Hepatocyte (in vitro differentiated cells): ENCODE results near the gene CD99L2.

Source experiments
- EZH2 ChIP-seq: fragments of 200-600 bp; sonication (generic); IDR thresholded peaks from 2 replicates; pipeline ENCODE4 v1.6.1; 2016; ENCODE audit warnings: antibody characterized with exemption, mild to moderate bottlenecking, borderline replicate concordance
- TF ChIP-seq, protein P1 (sequence below): fragments of 200-600 bp; sonication (generic); IDR thresholded peaks from 2 replicates; pipeline ENCODE4 v1.5.1; 2016; ENCODE audit warnings: antibody characterized with exemption, mild to moderate bottlenecking; ENCODE audit not compliant: poor library complexity

DNA sequence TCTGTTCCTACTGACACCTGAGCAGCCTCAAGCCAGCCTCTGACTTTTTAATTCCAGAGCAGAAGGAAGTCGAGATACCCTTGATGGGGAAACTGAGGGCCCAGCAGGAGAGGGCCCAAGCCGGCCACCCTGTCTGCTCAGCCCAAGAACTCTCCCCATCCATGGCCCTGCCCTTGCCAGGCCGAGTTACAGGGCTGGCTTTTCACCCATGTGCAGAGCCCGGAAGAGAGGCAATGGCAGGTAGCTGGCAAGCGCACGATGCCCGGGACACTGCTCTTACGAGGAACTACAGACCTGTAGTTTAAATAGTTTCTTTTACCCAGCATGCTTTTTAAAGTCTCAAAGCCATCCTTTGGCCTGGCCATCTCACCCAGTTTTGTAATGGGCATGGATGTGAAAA, 125.4 kb downstream of the CD99L2 start:
- TF ChIP-seq EZH2, result no peak
- TF ChIP-seq, protein P1, sequence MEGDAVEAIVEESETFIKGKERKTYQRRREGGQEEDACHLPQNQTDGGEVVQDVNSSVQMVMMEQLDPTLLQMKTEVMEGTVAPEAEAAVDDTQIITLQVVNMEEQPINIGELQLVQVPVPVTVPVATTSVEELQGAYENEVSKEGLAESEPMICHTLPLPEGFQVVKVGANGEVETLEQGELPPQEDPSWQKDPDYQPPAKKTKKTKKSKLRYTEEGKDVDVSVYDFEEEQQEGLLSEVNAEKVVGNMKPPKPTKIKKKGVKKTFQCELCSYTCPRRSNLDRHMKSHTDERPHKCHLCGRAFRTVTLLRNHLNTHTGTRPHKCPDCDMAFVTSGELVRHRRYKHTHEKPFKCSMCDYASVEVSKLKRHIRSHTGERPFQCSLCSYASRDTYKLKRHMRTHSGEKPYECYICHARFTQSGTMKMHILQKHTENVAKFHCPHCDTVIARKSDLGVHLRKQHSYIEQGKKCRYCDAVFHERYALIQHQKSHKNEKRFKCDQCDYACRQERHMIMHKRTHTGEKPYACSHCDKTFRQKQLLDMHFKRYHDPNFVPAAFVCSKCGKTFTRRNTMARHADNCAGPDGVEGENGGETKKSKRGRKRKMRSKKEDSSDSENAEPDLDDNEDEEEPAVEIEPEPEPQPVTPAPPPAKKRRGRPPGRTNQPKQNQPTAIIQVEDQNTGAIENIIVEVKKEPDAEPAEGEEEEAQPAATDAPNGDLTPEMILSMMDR, result no peak
